Activated effector memory CD4-positive, alpha-beta T cell treated with anti-CD3 and anti-CD28 coated beads, Interleukin-2, amount 50 U/mL, for 16 hours (primary cell): ENCODE results near the gene EXOC6.

Experiments
- DNase-seq: peaks from one replicate; pipeline ENCODE4 v3.0.0-alpha.2; 2020

Gene EXOC6

DNA sequence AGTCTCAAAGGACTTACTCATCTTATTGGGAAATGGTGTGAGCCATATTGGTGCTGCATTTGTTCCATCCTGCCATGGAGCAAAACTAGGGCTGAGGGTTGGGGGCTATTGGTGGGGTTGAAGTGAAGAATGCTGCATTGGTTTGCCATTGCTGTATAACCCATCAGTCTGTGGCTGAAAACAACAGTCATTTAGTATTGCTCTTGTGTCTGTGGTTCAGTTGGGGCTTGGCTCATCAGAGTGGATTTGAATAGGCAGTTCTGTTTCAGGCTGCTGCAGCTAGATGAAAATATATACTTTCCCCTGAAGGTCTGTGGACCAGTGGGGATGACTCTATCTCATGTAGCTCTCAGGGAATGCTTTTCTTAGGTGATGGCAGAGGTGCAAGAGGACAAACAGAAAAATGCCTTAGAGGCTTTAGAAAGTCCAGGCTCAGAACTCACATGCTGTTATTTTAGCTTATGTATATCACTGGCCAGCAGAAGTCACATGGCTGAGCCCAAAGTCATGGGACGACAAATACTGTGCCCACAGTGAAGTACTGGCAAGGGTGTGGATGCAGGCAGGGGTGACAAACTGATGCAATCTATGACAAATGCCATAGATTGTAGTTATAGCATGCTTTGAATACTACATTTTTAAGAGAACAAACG lies 15.2 kb upstream of the EXOC6 start:
- DNase-seq: no peak

GRCh38 chr10:92834331-92834730 lies 14.0 kb upstream of the EXOC6 start:
- DNase-seq: no peak

GRCh38 chr10:92834986-92835385 lies 13.3 kb upstream of the EXOC6 start:
- no peak for DNase-seq

DNA sequence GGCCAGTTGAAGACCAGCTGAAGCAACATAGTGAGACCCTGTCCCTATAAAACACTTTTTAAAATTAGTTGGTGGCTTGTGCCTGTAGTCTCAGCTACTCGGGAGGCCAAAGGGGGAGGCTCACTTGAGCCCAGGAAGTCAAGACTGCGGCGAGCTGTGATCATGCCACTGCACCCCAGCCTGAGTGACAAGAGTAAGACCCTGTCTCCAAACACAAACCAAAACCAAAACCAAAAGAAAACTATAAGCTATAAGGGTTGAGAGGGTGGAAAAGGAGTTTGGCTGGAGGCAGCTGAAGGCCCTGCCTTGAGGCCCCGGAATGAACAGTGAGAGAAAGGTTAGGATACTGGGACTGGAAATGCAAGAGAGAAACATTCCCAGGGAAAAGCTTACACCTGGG lies 10.9 kb upstream of the EXOC6 start:
- no peak for DNase-seq

GRCh38 chr10:92839191-92840085 lies 8.9 kb upstream of the EXOC6 start:
- DNase-seq: peak; percentile 79

- no peak for DNase-seq
Observed at GRCh38 chr10:92844746-92845145, 3.6 kb upstream of the EXOC6 start.

DNA sequence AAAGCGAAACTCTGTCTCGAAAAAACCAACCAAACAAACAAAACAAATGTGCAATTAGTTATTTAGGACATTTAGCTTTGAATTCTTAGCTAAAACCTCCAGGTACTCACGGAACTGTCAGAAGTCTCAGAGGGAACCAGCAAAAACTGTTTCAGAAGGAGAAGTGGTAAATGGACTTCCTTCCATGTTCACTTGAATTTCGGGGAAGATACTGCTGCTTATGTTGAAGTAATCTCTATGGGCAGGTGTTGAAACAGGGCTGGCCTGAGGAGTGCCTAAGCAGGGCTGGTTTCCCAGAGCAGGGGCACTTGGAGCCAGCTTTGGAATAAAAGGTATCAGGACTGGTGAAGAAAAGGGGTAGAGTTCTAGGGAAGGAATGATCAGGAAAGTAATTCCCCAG lies 2.4 kb upstream of the EXOC6 start:
- no peak for DNase-seq

DNA sequence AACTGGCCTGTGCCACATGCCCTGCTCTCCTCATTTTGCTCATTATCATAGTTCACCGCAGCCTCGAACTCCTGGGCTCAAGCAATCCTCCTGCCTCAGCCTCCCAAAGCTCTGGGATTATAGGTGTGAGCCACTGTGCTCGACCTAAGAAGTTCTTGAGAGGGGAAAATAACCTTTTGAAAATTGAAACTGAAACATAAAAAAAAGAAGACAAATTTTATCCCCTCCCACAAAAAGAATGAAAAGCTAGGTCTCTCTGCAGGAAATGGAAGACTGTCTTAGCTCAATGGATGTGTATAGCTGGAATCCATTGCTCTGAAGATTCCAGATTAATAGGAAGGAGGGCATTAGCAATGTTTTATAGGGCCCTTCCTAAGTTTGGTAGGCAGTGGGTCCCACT lies 2.0 kb upstream of the EXOC6 start:
- no peak for DNase-seq

GRCh38 chr10:92846854-92847201 lies 1.5 kb upstream of the EXOC6 start:
- DNase-seq: no peak

GRCh38 chr10:92847202-92847864 lies 987 bp upstream of the EXOC6 start:
- DNase-seq: no peak

GRCh38 chr10:92848037-92848440 lies 281 bp upstream of the EXOC6 start:
- no peak for DNase-seq

- no peak for DNase-seq
Observed at GRCh38 chr10:92849234-92849525, 860 bp downstream of the EXOC6 start.

DNA sequence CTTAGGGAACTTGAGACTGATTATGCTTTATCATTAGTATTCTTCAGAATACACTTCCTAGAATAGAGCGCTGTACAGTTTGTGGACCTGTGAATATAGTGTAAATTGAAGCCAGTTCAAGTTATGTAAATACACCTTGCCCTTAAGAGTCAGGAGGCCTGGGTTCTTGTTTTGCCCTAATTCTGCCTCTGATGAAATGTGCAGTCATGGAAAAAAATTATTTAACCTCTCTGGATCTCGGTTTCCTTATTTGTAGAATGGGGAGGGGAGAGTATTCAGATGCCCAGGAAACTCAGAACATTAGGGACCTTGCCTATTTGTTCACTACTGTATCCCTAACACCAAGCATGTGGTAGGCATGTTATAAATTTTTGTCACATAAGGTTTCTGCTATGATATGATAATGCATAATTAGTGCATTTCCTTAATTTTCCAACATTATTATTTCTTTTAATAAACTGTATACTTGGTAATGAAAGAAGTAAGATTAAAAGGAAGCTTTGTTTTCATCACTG lies 1.3 kb downstream of the EXOC6 start:
- no peak for DNase-seq

GRCh38 chr10:92850185-92850584 lies 1.9 kb downstream of the EXOC6 start:
- no peak for DNase-seq

GRCh38 chr10:92851003-92851402 lies 2.7 kb downstream of the EXOC6 start:
- no peak for DNase-seq

DNA sequence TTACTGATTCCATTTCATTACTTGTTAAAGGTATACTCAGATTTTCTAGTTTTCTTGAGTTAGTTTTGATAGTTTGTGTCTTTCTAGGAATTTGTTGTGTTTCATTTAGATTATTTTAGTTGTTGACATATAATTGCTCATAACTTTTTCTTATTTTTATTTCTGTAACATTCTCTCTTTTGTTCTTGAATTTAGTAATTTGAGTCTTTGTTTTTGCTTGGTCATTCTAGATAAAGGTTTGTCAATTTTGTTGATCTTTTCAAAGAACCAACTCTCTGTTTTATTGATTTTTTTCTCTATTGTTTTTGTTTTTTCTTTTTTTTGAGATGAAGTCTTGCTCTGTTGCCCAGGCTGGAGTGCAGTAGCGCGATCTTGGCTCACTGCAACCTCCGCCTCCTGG lies 7.2 kb downstream of the EXOC6 start:
- DNase-seq: no peak

DNA sequence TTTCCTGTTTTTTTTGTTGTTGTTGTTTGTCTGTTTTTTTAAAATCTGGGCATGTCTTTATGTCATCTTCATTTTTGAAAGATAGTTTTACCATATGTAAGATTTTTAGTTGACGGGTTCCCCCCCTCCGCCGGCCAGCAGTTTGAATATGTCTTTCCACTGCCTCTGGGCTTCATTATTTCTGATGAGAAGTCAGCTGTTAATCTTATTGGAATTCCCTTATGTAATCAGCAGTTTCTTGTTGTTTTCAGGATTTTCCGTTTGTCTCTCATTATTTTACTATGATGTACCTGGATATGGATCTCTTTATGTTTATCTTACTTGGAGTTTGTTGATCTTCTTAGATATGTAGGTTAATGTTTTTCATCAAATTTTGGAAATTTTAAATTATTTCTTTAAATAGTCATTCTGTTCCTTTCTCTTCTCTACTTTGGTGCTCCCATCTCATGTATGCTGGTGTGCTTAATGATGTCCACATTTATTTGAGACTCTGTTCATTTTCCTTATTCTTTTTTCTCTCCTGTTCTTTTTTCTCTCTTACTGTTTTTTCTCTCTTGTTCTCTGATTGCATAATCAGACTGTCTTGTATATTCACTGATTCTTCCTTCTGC lies 9.7 kb downstream of the EXOC6 start:
- DNase-seq: no peak

- no peak for DNase-seq
Observed at GRCh38 chr10:92867235-92867634, 18.9 kb downstream of the EXOC6 start.

- DNase-seq: no peak
Observed at GRCh38 chr10:92868036-92868435, 19.7 kb downstream of the EXOC6 start.

- no peak for DNase-seq
Observed at GRCh38 chr10:92868557-92868956, 20.2 kb downstream of the EXOC6 start.

GRCh38 chr10:92873029-92873428 lies 24.7 kb downstream of the EXOC6 start:
- DNase-seq: no peak

DNA sequence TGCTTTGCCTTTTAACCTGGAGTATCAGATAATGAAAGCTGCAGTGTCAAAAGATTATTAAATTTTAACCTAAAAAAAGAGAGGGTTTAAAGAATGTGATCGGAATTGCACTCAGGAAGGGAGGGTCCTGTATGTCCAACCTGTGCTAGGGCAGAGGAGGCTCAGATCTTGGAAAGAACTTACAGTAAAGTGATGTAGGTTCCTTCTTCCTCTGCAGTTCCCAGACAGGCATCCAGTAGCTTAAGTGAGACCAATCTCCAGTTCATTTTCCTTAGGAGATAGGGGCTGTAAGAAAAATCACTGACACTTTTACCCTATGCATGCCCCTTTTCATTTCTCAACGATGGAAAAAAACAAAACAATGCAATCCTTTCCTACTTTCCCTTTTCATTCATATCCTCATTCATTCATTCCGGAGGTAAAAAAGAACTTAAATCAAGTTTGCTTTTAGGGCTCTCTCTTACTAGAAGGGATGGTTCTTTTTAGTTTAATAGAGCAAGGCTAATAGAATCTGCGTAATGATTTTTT lies 28.3 kb downstream of the EXOC6 start:
- no peak for DNase-seq

DNA sequence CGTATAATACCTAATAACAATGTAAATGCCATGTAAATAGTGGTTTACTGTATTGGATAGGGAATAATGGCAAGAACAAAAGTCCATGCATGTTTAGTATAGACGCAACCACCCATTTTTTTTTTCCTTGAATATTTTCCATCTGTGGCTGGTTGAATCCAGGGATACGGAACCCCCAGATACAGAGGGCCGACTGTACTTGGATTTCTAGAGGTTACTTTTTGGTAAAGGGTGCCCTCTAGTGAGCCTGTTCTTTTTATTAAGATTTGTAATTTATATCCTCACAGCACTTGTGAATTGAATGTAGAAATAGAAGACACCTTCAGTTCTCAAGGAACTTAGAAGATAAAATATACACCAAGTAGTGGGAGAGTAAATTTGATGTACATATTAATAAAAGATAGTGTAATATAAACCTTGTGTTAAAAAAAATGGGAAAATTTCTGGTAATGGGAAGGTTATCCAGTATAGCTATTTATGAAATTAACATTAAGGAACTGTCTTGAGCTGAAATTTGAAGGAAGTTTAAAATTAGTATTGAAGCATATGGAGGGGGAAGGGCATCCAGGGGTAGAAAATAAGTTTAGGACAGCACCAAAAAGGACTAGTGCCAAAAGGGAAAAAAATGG lies 32.0 kb downstream of the EXOC6 start:
- no peak for DNase-seq
